GM19099 (cell line): ENCODE measurements around the gene LHFPL6.

Source experiments
- POLR2A ChIP-seq: IDR thresholded peaks from 3 replicates; pipeline ENCODE4 v1.6.1; 2011; ENCODE audit warnings: low read depth; ENCODE audit not compliant: insufficient read length; ENCODE audit errors: extremely low read depth

LHFPL6 gene

GRCh38 chr13:39602614-39603366 lies at the start of gene LHFPL6:
TSS of gene LHFPL6 (minus strand) at chr13:39603193.
- TF ChIP-seq POLR2A, result peak; percentile 44

- no peak for TF ChIP-seq POLR2A
These were observed 43.1 kb upstream of the LHFPL6 start for GRCh38 chr13:39646122-39646521.

- TF ChIP-seq POLR2A, result no peak
These were observed 38.7 kb upstream of the LHFPL6 start for GRCh38 chr13:39641645-39642044.

GRCh38 chr13:39637890-39638289 lies 34.9 kb upstream of the LHFPL6 start:
- TF ChIP-seq POLR2A, result no peak

GRCh38 chr13:39635564-39635963 lies 32.6 kb upstream of the LHFPL6 start:
- no peak for TF ChIP-seq POLR2A

- no peak for TF ChIP-seq POLR2A
These were observed 30.0 kb upstream of the LHFPL6 start for GRCh38 chr13:39632994-39633393.

GRCh38 chr13:39631307-39631706 lies 28.3 kb upstream of the LHFPL6 start:
- no peak for TF ChIP-seq POLR2A

GRCh38 chr13:39623466-39623865 lies 20.5 kb upstream of the LHFPL6 start:
- no peak for TF ChIP-seq POLR2A

GRCh38 chr13:39618561-39618960 lies 15.6 kb upstream of the LHFPL6 start:
- no peak for TF ChIP-seq POLR2A

- TF ChIP-seq POLR2A, result no peak
These were observed 13.2 kb upstream of the LHFPL6 start for GRCh38 chr13:39616087-39616694.

- no peak for TF ChIP-seq POLR2A
These were observed 9.1 kb upstream of the LHFPL6 start for GRCh38 chr13:39612023-39612637.

GRCh38 chr13:39607876-39608275 lies 4.9 kb upstream of the LHFPL6 start:
- TF ChIP-seq POLR2A, result no peak

GRCh38 chr13:39605677-39606320 lies 2.8 kb upstream of the LHFPL6 start:
- no peak for TF ChIP-seq POLR2A

- TF ChIP-seq POLR2A, result no peak
These were observed 1.8 kb upstream of the LHFPL6 start for GRCh38 chr13:39604756-39605155.

- TF ChIP-seq POLR2A, result no peak
These were observed 493 bp upstream of the LHFPL6 start for GRCh38 chr13:39603424-39603947.

GRCh38 chr13:39602277-39602613 lies 748 bp downstream of the LHFPL6 start:
- no peak for TF ChIP-seq POLR2A

GRCh38 chr13:39601636-39602035 lies 1.4 kb downstream of the LHFPL6 start:
- TF ChIP-seq POLR2A, result no peak
